SK-N-SH (cell line): ENCODE data around the gene PAPPA2. TPM values are rescaled to one million over a fixed set of nuclear protein-coding genes. Genes with fewer than 3 reads are reported as not detected.

Experiments used
- CTCF ChIA-PET: fragments of 300-600, 350-600 bp; formaldehyde crosslinking; extraction: SDS; loops from one replicate; lab custom pipeline; 2021; lab: Yijun Ruan, JAX
- POLR2A ChIA-PET: fragments of 350-600 bp; sonication (Branson Sonifier 250); formaldehyde crosslinking; extraction: SDS; loops from one replicate; lab custom pipeline; 2020; ENCODE audit warnings: antibody characterized with exemption, inconsistent platforms; lab: Yijun Ruan, JAX
- DNase-seq: peaks from one replicate; pipeline ENCODE4 v3.0.0; 2012
- H2AFZ ChIP-seq: fragments of 200-600 bp; sonication (generic); 2 replicates; pipeline ENCODE4 v1.8.1; 2016; ENCODE audit warnings: antibody characterized with exemption, mild to moderate bottlenecking, low read depth
- H3F3A ChIP-seq: fragments of 200-600 bp; sonication (generic); replicated peaks from 2 replicates; pipeline ENCODE3; 2016; ENCODE audit warnings: antibody characterized with exemption, mild to moderate bottlenecking; ENCODE audit not compliant: insufficient read depth
- H3K27ac ChIP-seq, 2 experiments: fragments of 200-500 bp in 1 of 2; fragments of 200-600 bp in 1 of 2; sonication (Bioruptor generic) in 1 of 2; sonication (generic), shearing (Covaris generic) in 1 of 2; 2 replicates each; pipeline versions ENCODE4 v1.5.1 to v1.6.1; 2014 to 2016; ENCODE audit warnings: low read depth in 2 of 2, inconsistent platforms in 1 of 2, low read length in 1 of 2, mild to moderate bottlenecking in 1 of 2, mixed read lengths in 1 of 2
- H3K27me3 ChIP-seq: fragments of 200-600 bp; sonication (generic), shearing (Covaris generic); 2 replicates; pipeline ENCODE4 v1.6.1; 2016; ENCODE audit warnings: mixed run types; ENCODE audit not compliant: insufficient read depth
- H3K36me3 ChIP-seq, 2 experiments: fragments of 200-500 bp in 1 of 2; fragments of 200-600 bp in 1 of 2; sonication (Bioruptor generic) in 1 of 2; sonication (generic) in 1 of 2; replicated peaks in 1 of 2; 2 replicates each; pipeline versions ENCODE3 to v1.5.1; 2014 to 2016; ENCODE audit warnings: low read length in 1 of 2, mild to moderate bottlenecking in 1 of 2; ENCODE audit not compliant: insufficient read depth in 2 of 2, control insufficient read depth in 1 of 2
- H3K4me1 ChIP-seq, 2 experiments: fragments of 200-500 bp in 1 of 2; fragments of 200-600 bp in 1 of 2; sonication (Bioruptor generic) in 1 of 2; sonication (generic), shearing (Covaris generic) in 1 of 2; 2 replicates each; pipeline versions ENCODE4 v1.5.1 to v1.6.1; 2014 to 2016; ENCODE audit warnings: low read depth in 1 of 2, low read length in 1 of 2, mixed run types in 1 of 2; ENCODE audit not compliant: insufficient read depth in 2 of 2, control insufficient read depth in 1 of 2
- H3K4me2 ChIP-seq: fragments of 200-600 bp; sonication (generic), shearing (Covaris generic); 2 replicates; pipeline ENCODE4 v1.6.1; 2017; ENCODE audit warnings: mixed run types
- H3K4me3 ChIP-seq, 2 experiments: fragments of 200-500 bp in 1 of 2; fragments of 200-600 bp in 1 of 2; sonication (Bioruptor generic) in 1 of 2; sonication (generic), shearing (Covaris generic) in 1 of 2; 2 replicates each; pipeline versions ENCODE4 v1.5.1 to v1.8.1; 2014 to 2016; ENCODE audit warnings: low read depth in 2 of 2, inconsistent platforms in 1 of 2, low read length in 1 of 2, mild to moderate bottlenecking in 1 of 2, mixed read lengths in 1 of 2, moderate library complexity in 1 of 2
- H3K79me2 ChIP-seq: fragments of 200-600 bp; sonication (generic); 2 replicates; pipeline ENCODE4 v1.8.1; 2017; ENCODE audit warnings: mild to moderate bottlenecking; ENCODE audit not compliant: insufficient read depth
- H3K9ac ChIP-seq: fragments of 200-600 bp; sonication (generic); 2 replicates; pipeline ENCODE4 v1.6.1; 2017; ENCODE audit warnings: mixed run types
- H3K9me2 ChIP-seq: fragments of 200-600 bp; sonication (generic); 2 replicates; pipeline ENCODE4 v1.6.1; 2017; ENCODE audit warnings: mixed run types
- H3K9me3 ChIP-seq: fragments of 200-600 bp; sonication (generic); 2 replicates; pipeline ENCODE4 v1.6.1; 2017; ENCODE audit warnings: mixed run types, mild to moderate bottlenecking, moderate library complexity
- H4K20me1 ChIP-seq: fragments of 200-600 bp; sonication (generic); 2 replicates; pipeline ENCODE4 v1.6.1; 2017; ENCODE audit warnings: mild to moderate bottlenecking, mixed run types; ENCODE audit not compliant: insufficient read depth
- CTCF ChIP-seq: fragments of 200-600 bp; sonication (generic); IDR thresholded peaks from 2 replicates; pipeline ENCODE4 v1.6.1; 2017; ENCODE audit warnings: antibody characterized with exemption, mild to moderate bottlenecking, moderate library complexity
- EZH2phosphoT487 ChIP-seq: fragments of 200-600 bp; sonication (generic); IDR thresholded peaks from 2 replicates; pipeline ENCODE4 v1.6.1; 2017; ENCODE audit warnings: low read depth, mixed run types, mild to moderate bottlenecking, antibody characterized with exemption, moderate library complexity, borderline replicate concordance
- FOSL2 ChIP-seq: IDR thresholded peaks from 2 replicates; pipeline ENCODE4 v1.4.0; 2012; ENCODE audit warnings: low read depth, mild to moderate bottlenecking, moderate library complexity, borderline replicate concordance
- GABPA ChIP-seq: IDR thresholded peaks from 2 replicates; pipeline ENCODE4 v1.4.0; 2012; ENCODE audit warnings: low read depth, mild to moderate bottlenecking
- IRF3 ChIP-seq: fragments of 150-350 bp; IDR thresholded peaks from 2 replicates; pipeline ENCODE4 v1.6.1; 2016; ENCODE audit warnings: mild to moderate bottlenecking, low read depth, low read length
- NFIC ChIP-seq: IDR thresholded peaks from 2 replicates; pipeline ENCODE4 v1.4.0; 2012; ENCODE audit warnings: borderline replicate concordance
- PBX3 ChIP-seq: IDR thresholded peaks from 2 replicates; pipeline ENCODE4; 2012
- REST ChIP-seq: IDR thresholded peaks from 2 replicates; pipeline ENCODE4 v1.6.1; 2012; ENCODE audit warnings: mild to moderate bottlenecking, low read depth, low read length, moderate library complexity
- RFX5 ChIP-seq: IDR thresholded peaks from 2 replicates; pipeline ENCODE4 v1.6.1; 2012; ENCODE audit warnings: mild to moderate bottlenecking, improper control_type of control experiment, low read length
- RXRA ChIP-seq: IDR thresholded peaks from 2 replicates; pipeline ENCODE4 v1.4.0; 2012; ENCODE audit warnings: low read depth, mild to moderate bottlenecking, borderline replicate concordance
- TAF1 ChIP-seq: IDR thresholded peaks from 2 replicates; pipeline ENCODE4 v1.6.1; 2012; ENCODE audit warnings: low read depth, mild to moderate bottlenecking, low read length, moderate library complexity, borderline replicate concordance
- TCF12 ChIP-seq: IDR thresholded peaks from 2 replicates; pipeline ENCODE4 v1.4.0; 2012
- TEAD4 ChIP-seq: IDR thresholded peaks from 2 replicates; pipeline ENCODE4 v1.4.0; 2012; ENCODE audit warnings: mild to moderate bottlenecking, borderline replicate concordance; ENCODE audit not compliant: insufficient read depth
- USF1 ChIP-seq: IDR thresholded peaks from 2 replicates; pipeline ENCODE4 v1.4.0; 2012; ENCODE audit warnings: low read depth, borderline replicate concordance
- ZBTB33 ChIP-seq: IDR thresholded peaks from 2 replicates; pipeline ENCODE4 v1.4.0; 2012; ENCODE audit warnings: low read depth, borderline replicate concordance
- WGBS: methylation state at CpG from one replicate; pipeline ENCODE4 v1.1.6; 2017; ENCODE audit warnings: low lambda C conversion rate; 5-methylcytosine and 5-hydroxymethylcytosine counted together
- polyA plus RNA-seq, 3 experiments: library from polyadenylated mRNA; depleted of rRNA; stranded (reverse); fragments of >200 nt; gene quantifications; 2 replicates each; pipeline ENCODE4 v1.2.3, GENCODE V29; 2012

PAPPA2 gene
- polyA plus RNA-seq, 1 of the 3 experiments (the other 2 are of a cell fraction) = 0.02 TPM

GRCh38 chr1:176522310-176522845 lies 59.4 kb downstream of the PAPPA2 start:
- Histone ChIP-seq H3K4me1 (peaks cover 0 to 3% of the 10 kb centered on the region in 2 experiments; a peak in 2 of 4 replicates), H3K4me3 (no peak overlapping the region), H3K27ac (no peak overlapping the region), H3K79me2 (no peaks in the 10 kb centered on the region), H3K36me3 (no peaks in the 10 kb centered on the region), H3K9me3 (no peaks in the 10 kb centered on the region), H3F3A (no peaks in the 10 kb centered on the region), H3K9ac (no peak overlapping the region), H3K4me2 (no peak overlapping the region), H3K27me3 (no peaks in the 10 kb centered on the region), H4K20me1 (no peaks in the 10 kb centered on the region), H3K9me2 (no peaks in the 10 kb centered on the region), H2AFZ (no peak overlapping the region)
- no peak for DNase-seq
- TF ChIP-seq USF1 (no peak), NFIC (no peak), TEAD4 (no peak), GABPA (no peak), TAF1 (no peak), EZH2phosphoT487 (no peak), RFX5 (no peak), IRF3 (no peak), REST (no peak)
- WGBS = 2% methylated on average over 3 of the region's 3 CpGs
- ChIA-PET CTCF (no interaction called here), POLR2A (no interaction called here)

- no peaks in the 10 kb centered on the region for H3K36me3 ChIP-seq
- H3K9me2 ChIP-seq = no peaks in the 10 kb centered on the region
- H3K79me2 ChIP-seq = no peaks in the 10 kb centered on the region
- CTCF ChIA-PET = interaction anchor here (0.6 to 1.1 kb wide), 2 partner anchors 30 to 39 kb away, joined by 3 read pairs; no protein-coding TSS in a partner anchor
- no peak for DNase-seq
- H3K27ac ChIP-seq = no peak overlapping the region
- H3K27me3 ChIP-seq = no peaks in the 10 kb centered on the region
- POLR2A ChIA-PET = no interaction called here
- no peaks in the 10 kb centered on the region for H3K4me1 ChIP-seq
- no peaks in the 10 kb centered on the region for H3F3A ChIP-seq
- H3K4me3 ChIP-seq = no peak overlapping the region
- H3K9me3 ChIP-seq = no peaks in the 10 kb centered on the region
- H2AFZ ChIP-seq = no peak overlapping the region
- H4K20me1 ChIP-seq = no peaks in the 10 kb centered on the region
- no peak overlapping the region for H3K4me2 ChIP-seq
- WGBS = 6% methylated on average over 5 of the region's 7 CpGs
- H3K9ac ChIP-seq = no peak overlapping the region
- TF ChIP-seq PBX3 = no peak
- TF ChIP-seq ZBTB33 = no peak
- no peak for TF ChIP-seq CTCF
- TF ChIP-seq TCF12 = no peak
- TF ChIP-seq NFIC = no peak
- TF ChIP-seq FOSL2 = no peak
- TF ChIP-seq RXRA = no peak
These were observed 66.6 kb downstream of the PAPPA2 start for GRCh38 chr1:176529395-176530090.
